ENCODE measurements around the gene ZNF358.

ZNF358 gene

DNA sequence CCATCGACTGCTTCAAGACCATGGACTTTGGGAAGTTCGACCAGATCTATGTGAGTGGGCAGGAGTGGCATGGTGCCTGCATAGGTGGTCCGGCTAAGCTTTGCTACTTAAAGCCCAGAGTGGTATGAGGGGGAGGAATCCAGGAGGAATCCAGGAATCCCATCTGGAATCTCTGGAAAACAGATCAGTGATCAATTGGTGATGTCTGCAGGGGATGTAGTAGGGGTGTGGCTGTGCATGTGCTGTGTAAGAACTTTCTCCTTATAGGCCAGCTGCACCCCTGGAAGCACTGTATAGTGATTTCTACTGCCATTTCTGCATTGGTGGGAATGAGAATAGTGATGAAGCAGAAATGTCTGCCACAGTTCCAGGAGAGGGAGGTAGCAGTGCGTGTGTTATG lies 43.2 kb downstream of the ZNF358 start:
- DNase-seq (ENCODE audit: low read depth) = no peak

DNA sequence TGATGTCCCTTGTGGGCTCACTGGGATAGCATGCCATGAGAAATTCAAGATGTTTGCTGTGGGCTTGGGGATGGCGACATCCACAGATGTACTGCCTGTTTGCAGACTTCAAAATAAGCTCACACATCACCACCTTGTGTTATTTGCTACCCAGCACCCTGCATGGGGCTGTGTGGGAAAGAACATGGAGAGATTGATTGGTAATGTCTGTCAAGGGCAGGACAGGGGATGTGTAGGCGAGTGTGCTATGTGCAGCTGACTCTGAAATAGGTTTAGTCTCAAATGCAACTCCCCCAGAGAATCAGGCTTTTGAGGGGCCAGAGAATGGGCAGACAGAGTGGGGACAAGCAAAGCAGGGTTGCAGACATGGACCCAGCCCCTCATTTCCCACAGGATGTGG lies 44.4 kb downstream of the ZNF358 start:
- DNase-seq (ENCODE audit: low read depth) = no peak

DNA sequence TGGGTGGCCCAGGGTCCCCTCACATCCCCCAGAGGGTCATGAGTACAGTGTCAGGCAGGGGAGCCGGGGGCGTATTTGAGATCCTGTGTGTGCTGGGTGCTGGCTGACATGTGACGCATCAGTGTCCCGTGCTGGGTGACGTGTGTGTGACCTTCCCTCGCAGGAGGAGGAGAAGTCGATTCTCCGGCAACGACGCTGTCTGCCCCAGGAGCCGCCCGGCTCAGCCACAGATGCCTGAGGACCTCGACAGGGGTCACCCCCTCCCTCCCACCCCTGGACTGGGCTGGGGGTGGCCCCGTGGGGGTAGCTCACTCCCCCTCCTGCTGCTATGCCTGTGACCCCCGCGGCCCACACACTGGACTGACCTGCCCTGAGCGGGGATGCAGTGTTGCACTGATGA lies 45.4 kb downstream of the ZNF358 start:
- no peak for DNase-seq (ENCODE audit: low read depth)

DNA sequence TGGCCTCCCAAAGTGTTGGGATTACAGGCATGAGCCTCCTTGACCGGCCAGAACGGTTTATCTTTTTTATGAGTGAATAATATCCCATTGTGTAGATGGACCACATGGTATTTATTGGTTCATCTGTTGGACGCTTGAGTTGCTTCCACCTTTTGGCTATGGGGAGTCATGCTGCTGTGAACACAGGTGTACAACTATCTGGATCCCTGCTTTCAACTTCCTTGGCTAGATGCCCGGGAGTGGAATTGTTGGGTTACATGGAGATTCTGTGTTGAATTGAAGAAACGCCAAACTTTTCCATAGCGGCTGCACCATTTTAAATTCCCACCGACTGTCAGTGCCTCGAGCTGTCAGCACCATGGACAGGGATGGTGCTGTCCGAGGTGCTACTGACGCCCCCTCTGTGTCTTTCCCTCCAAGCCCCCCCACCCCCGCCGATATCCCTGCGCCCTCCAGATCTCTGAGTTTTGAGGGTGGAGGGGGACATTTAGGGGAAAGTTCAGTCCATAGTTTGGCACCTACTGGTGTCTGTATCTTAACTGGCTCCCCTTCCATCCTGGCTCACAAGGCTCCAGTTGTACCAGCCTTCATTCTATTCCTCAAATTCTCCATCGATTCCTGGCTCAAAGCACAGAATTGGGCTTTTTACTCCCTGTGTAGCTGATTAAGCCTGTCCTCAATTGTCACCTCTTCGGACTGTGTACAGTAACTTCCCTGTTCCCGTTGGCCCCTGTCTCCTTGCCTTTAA lies 46.9 kb downstream of the ZNF358 start:
- no peak for DNase-seq (ENCODE audit: low read depth)

DNA sequence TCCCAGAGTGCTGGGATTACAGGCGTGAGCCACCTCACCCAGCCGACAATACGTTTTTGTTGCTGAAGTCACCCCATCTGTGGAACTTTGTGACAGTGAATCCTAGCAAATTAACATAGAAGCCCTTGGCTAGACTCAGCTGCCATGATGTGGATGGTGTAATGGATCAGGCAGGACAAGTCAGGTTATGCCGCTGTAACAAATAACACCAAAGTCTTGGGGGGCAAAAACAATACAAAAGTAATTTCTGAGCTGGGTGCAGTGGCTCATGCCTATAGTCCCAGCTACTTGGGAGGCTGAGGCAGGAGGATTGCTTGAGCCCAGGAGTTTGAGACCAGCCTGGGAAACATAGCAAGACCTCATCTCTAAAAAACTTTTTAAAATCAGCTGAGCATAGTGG lies 49.0 kb downstream of the ZNF358 start:
- no peak for DNase-seq (ENCODE audit: low read depth)

DNA sequence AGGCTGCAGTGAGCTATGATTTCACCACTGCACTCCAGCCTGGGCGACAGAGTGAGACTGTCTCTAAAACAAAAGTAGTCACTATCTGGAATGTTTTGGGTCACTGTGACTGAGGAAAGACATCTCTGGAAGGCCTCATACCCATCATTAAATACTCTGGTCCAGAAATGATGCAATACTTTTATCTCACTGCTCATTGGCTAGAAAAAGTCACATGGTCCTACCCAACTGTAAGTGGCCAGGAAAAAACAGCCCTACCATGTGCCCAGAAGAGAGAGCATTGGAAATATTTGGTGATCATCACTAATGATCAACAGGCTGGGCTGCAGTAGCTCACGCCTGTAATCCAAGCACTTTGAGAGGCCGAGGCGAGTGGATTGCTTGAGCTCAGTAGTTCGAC lies 49.4 kb downstream of the ZNF358 start:
- DNase-seq (ENCODE audit: low read depth) = no peak
